ENCODE measurements around the gene CFAP300.

DNA sequence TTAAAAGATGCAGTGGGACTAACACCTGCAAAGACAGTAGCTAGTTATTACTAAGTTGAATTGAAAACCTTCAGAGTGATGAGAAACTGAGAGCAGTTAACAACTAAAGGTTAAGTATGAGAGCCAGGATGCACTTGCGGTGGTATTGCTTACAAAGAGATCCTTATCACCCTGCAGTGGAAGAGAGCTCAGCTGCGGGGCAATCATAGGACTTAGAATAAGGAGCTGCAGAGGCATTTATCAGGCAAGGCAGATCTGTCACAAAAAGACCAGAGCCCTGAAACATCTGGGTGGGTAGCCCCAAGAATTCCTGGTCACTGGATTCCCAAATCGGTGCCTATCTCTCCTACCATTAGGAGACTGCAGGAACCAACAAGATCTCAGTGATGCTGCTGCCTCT lies 34.3 kb upstream of the CFAP300 start:
- TF ChIP-seq EZH2 (IDR thresholded peaks at IDR 0.05) = no peak
- no peak for TF ChIP-seq POLR2AphosphoS5 (IDR thresholded peaks at IDR 0.05; ENCODE audit: borderline replicate concordance, low read depth, low read length)
